ENCODE results near the gene DCAF15.

The DCAF15 gene

GRCh38 chr19:13990085-13990484 lies 37.8 kb downstream of the DCAF15 start:
- no peak for TF ChIP-seq CTCF (IDR thresholded peaks at IDR 0.05; ENCODE audit: low read depth, low read length, missing control alignments)
- H3K4me3 ChIP-seq (ENCODE audit: low read depth, low read length), result no peak overlapping the region
- no peak for DNase-seq (ENCODE audit: low read depth)
- in situ Hi-C loops (cut with HindIII; ENCODE audit: low sequenced_read_pairs), result no loop called here

DNA sequence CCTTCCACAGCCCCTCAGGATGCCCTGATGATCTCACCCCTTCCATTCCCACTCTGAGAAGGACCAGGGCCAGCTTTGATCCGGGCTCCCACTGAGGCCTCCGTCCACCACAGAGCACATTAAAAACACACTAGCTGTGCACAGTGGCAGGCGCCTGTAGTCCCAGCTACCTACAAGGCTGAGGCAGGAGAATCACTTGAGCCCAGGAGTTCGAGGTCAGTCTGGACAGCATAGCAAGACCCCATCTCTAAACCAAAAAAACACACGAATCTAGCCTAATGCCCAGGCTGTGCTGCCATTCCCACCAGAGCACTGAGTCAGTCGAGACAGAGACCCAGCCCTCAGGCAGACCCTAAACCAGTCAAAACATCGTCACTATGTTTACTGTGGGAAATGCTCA lies 39.7 kb downstream of the DCAF15 start:
- no peak for DNase-seq (ENCODE audit: low read depth)
- in situ Hi-C loops (cut with HindIII; ENCODE audit: low sequenced_read_pairs), result no loop called here

GRCh38 chr19:13993590-13994300 lies 41.4 kb downstream of the DCAF15 start:
- no peak for DNase-seq (ENCODE audit: low read depth)
- no peak for TF ChIP-seq CTCF (IDR thresholded peaks at IDR 0.05; ENCODE audit: low read depth, low read length, missing control alignments)
- in situ Hi-C loops (cut with HindIII; ENCODE audit: low sequenced_read_pairs), result no loop called here
- no peak overlapping the region for H3K4me3 ChIP-seq (ENCODE audit: low read depth, low read length)

More for the DNA sequence above, 39.7 kb downstream of the DCAF15 start:
- no peak for TF ChIP-seq CTCF (IDR thresholded peaks at IDR 0.05; ENCODE audit: low read depth, low read length, missing control alignments)
- H3K4me3 ChIP-seq (ENCODE audit: low read depth, low read length), result no peak overlapping the region

- peak; percentile 11 for DNase-seq (ENCODE audit: low read depth)
- in situ Hi-C loops (cut with HindIII; ENCODE audit: low sequenced_read_pairs), result no loop called here
- no peak for TF ChIP-seq CTCF (IDR thresholded peaks at IDR 0.05; ENCODE audit: low read depth, low read length, missing control alignments)
- no peak overlapping the region for H3K4me3 ChIP-seq (ENCODE audit: low read depth, low read length)
Measured at GRCh38 chr19:13995017-13995728, 42.9 kb downstream of the DCAF15 start.

DNA sequence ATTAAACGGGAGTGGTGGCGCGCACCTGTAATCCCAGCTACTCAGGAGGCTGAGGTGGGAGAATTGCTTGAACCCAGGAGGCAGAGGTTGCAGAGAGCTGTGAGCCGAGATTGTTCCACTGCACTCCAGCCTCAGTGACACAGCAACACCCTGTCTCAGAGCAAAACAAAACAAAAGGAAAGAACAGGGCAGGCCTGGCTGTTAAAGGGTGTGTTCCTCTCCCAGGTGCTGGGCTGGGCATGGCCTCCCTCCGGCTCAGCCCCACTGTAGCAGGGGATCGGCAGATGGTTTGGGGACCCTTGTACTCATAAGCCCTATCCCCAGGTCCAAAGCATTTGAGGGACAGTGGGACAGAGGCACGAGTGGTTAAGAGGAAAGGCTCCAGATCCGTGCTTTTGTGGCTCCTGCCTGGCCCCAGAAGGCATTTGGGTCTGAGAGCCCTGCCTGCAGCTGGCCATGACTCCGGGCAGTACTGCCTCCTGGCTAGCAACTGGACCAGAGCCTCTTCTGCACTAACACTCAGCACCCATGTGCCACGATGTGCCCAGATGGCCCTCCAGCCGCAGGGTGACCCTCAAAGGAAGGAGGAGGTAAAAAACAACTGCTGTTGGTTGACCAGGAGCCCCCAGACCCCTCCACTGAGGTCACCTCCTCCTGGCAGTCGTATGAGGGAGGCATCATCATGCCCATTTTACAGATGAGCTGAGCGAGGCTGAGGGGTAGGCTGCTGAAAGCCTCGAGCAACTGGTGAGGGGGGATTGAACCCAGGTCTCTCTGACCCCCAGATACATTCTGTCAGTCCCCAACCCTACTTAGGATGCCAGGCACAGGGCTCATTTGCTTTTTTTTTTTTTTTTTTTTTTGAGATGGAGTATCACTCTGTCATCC lies 43.8 kb downstream of the DCAF15 start:
- in situ Hi-C loops (cut with HindIII; ENCODE audit: low sequenced_read_pairs), result no loop called here
- no peak overlapping the region for H3K4me3 ChIP-seq (ENCODE audit: low read depth, low read length)
- no peak for DNase-seq (ENCODE audit: low read depth)
- no peak for TF ChIP-seq CTCF (IDR thresholded peaks at IDR 0.05; ENCODE audit: low read depth, low read length, missing control alignments)

GRCh38 chr19:13996928-13997630 lies 44.8 kb downstream of the DCAF15 start:
- no peak for DNase-seq (ENCODE audit: low read depth)
- TF ChIP-seq CTCF (IDR thresholded peaks at IDR 0.05; ENCODE audit: low read depth, low read length, missing control alignments), result no peak
- no peak overlapping the region for H3K4me3 ChIP-seq (ENCODE audit: low read depth, low read length)
- in situ Hi-C loops (cut with HindIII; ENCODE audit: low sequenced_read_pairs), result no loop called here
